Adrenal gland (tissue), 5 donors: ENCODE measurements around the gene TMEM117.

ENCODE experiments used
- POLR2A ChIP-seq, 2 donors: fragments of 450-650 bp; IDR thresholded peaks; one replicate each; pipeline ENCODE4 v1.6.1; 2017; ENCODE audit warnings: antibody characterized with exemption in 2 of 2, mild to moderate bottlenecking in 2 of 2, moderate library complexity in 1 of 2
- TF ChIP-seq, protein P1 (sequence below), 6 experiments: fragments of 450-650 bp in 4 of 6; fragments of 200-600 bp in 2 of 6; sonication (generic) in 1 of 6; IDR thresholded peaks; 1 replicate in 5 of 6; 2 replicates in 1 of 6; pipeline versions ENCODE4 v1.5.1 to v1.8.0; 2016 to 2021; ENCODE audit warnings: antibody characterized with exemption in 6 of 6, mild to moderate bottlenecking in 2 of 6, moderate library complexity in 1 of 6
- donor health status: DM: no; HTN: no; CAD: no.

DNA sequence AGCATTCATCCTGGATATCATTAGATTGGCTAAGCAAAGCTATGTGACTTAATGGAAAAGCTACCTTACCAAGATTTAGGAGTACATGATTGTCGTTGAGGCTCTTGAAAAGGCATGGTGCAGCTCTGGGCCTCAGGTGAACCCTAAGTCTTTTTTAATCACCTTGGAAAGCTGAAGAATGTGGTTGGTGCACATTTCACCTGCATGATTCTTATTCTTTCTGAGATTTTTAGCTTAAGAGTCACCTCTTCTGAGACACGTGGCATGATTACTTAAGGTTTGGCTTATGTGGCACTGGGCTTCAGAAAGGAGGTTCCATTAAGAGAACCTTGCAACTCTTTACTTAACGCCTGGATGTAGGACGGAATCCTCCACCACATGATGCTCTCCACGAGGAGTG is 498.5 kb downstream of the TMEM117 start:
- TF ChIP-seq, protein P1, sequence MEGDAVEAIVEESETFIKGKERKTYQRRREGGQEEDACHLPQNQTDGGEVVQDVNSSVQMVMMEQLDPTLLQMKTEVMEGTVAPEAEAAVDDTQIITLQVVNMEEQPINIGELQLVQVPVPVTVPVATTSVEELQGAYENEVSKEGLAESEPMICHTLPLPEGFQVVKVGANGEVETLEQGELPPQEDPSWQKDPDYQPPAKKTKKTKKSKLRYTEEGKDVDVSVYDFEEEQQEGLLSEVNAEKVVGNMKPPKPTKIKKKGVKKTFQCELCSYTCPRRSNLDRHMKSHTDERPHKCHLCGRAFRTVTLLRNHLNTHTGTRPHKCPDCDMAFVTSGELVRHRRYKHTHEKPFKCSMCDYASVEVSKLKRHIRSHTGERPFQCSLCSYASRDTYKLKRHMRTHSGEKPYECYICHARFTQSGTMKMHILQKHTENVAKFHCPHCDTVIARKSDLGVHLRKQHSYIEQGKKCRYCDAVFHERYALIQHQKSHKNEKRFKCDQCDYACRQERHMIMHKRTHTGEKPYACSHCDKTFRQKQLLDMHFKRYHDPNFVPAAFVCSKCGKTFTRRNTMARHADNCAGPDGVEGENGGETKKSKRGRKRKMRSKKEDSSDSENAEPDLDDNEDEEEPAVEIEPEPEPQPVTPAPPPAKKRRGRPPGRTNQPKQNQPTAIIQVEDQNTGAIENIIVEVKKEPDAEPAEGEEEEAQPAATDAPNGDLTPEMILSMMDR (IDR thresholded peaks at IDR 0.05), result no peak
- TF ChIP-seq POLR2A (IDR thresholded peaks at IDR 0.05), result no peak
